Dermis blood vessel endothelial cell (primary cell): Measurements from ENCODE around the gene AEBP1. TPM values are rescaled to one million over a fixed set of nuclear protein-coding genes. Genes with fewer than 3 reads are reported as not detected.

Experiments
- DNase-seq: peaks from one replicate; pipeline ENCODE4 v3.0.0; 2010
- total RNA-seq: library from RNA; depleted of rRNA; stranded (reverse); fragments of >200 nt; gene quantifications from 2 replicates; pipeline ENCODE4 v1.2.3, GENCODE V29; 2014

AEBP1 gene
- total RNA-seq, 1 donor from 2014 or later: 12.9 TPM

- no peak for DNase-seq
Observed at GRCh38 chr7:44106311-44107065, 2.3 kb downstream of the AEBP1 start.

- no peak for DNase-seq
Observed at GRCh38 chr7:44107116-44107960, 3.2 kb downstream of the AEBP1 start.

DNA sequence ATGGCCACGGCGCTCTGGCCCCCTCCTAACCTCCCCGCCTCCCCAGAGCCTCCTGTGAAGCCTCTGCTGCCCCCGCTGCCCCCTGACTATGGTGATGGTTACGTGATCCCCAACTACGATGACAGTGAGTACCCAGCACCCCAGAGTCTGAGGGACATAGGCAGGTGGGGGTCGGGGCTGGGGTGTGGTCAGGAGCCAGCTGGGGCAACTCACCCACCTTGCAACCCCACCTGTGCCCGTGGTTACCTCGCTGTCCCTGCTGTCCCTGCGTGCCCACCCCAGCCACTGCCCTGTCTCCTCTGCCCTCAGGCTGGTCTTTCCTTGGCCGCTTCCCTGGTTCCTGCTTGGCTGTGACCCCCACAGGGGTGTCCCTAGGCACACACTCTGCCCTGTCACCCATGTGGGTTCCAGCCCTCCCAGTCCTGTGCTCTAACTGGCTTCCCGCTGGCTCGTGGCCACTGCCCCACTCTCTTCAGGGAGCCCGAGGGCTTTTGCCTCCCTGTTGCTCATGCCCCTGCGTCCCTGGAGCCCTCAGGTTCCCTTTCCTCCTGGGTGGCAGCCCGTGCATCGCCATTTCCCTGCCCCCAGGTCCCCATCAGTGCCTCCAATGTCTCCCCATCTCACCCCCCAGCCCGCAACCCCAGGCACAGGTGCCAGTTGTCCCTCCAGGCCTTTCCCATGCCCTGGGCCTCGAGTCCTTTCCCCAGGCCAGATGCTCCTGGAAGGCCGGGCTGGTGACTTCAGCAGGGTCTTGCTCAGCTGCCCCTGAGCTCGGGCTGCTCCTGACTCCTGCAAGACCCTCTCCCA is 4.0 kb downstream of the AEBP1 start:
- DNase-seq: no peak

DNA sequence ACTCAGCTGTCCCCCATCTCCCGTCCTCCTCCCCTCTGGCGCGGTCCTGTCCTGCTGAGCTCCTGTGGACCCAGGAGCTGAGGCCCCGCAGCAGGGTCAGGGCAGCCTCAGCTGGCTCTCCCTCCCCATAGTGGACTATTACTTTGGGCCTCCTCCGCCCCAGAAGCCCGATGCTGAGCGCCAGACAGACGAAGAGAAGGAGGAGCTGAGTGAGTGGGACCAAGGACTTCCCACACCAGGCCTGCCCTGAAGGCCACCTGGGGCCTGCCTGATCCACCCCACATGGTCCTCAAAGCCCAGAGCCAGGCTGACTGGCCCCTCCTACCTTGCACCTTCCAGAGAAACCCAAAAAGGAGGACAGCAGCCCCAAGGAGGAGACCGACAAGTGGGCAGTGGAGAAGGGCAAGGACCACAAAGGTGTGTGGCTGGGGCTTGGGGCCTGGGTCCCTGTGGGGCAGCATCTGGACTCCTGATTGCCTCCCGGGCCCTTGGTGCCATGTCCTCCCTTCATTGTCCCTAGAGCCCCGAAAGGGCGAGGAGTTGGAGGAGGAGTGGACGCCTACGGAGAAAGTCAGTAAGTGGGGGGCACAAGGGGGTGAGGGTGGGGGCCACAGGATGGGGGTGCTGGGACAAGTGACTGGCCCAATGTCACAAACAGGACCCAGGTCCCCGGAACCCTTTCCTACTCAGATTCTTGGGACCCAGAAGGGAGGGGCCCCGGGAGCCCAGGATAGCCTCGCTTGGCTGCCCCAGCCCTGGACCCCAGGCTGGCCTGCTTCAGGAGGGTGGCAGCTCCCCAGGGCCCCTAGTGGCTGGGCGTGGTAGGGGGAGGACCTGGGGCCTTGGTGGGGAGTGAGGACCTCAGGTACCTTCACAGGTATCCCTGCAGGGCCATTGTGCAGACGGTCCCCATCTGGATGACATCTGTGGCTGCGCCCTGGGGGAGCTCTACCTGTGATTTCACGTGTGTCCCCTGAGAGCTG is 4.9 kb downstream of the AEBP1 start:
- DNase-seq: no peak

GRCh38 chr7:44109991-44110390 is 5.8 kb downstream of the AEBP1 start:
- DNase-seq: no peak

DNA sequence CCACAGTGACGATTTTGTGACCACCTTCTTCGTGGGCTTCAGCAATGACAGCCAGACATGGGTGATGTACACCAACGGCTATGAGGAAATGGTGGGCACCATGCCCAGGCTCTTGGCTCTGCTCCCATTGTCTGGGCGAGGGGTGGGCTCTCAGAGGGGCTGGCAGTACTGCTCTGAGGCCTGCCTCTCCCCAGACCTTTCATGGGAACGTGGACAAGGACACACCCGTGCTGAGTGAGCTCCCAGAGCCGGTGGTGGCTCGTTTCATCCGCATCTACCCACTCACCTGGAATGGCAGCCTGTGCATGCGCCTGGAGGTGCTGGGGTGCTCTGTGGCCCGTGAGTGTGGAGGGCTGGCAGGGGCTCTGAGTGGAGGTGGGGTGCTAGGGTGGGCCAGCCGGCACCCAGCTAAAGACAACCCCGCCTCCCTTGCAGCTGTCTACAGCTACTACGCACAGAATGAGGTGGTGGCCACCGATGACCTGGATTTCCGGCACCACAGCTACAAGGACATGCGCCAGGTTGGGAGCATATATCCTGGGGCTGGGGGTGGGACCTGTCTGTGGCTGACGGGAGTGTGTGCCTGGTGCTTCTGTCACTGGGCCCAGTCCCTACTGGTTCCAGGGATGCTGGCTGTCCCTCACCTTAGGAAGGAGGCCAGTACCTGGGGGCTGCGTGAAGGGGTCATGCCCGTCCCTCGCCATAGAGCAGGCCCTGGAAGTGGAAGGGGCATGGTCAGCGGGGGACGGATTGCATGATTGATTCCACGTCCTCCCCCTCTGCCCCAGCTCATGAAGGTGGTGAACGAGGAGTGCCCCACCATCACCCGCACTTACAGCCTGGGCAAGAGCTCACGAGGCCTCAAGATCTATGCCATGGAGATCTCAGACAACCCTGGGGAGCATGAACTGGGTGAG is 6.8 kb downstream of the AEBP1 start:
- no peak for DNase-seq

GRCh38 chr7:44111761-44112160 is 7.6 kb downstream of the AEBP1 start:
- no peak for DNase-seq

GRCh38 chr7:44112231-44112996 is 8.3 kb downstream of the AEBP1 start:
- DNase-seq: no peak

GRCh38 chr7:44112997-44113763 is 9.0 kb downstream of the AEBP1 start:
- DNase-seq: no peak

- no peak for DNase-seq
Observed at GRCh38 chr7:44113764-44114354, 9.7 kb downstream of the AEBP1 start.

DNA sequence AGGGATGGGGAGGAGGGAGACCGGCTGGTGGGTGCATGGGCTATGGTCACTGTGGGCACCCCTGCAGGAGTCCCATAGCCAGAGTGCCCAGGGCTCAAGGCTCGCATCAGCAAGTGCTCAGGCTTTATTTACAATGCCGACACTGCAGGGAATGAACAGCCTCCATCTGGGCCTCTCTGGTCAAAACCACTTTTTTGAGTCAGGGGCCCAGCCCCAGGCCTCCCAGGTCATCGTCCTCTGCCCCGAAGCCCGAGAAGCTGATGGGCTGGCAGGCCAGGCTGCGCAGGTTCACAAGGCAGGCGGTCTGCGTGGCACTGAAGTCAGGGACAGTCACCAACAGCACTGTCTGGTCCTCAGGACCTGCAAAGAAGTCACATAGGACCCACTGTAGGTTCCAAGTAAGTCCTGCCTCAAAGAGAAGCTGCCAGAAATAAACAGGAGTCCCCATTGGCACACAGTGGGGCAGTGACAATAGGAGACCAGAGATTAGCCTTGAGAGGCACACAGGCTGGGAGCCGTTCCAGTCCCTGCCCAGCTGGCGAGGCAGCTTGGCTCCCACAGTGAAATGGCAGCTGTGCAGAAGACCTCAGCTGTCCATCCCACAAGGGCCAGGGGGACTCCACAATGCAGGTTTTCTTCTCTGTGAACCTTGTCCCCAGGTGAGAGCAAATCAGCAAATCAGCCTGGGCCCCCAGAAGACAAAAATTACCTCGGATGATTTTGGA is 10.6 kb downstream of the AEBP1 start:
- DNase-seq: no peak

DNA sequence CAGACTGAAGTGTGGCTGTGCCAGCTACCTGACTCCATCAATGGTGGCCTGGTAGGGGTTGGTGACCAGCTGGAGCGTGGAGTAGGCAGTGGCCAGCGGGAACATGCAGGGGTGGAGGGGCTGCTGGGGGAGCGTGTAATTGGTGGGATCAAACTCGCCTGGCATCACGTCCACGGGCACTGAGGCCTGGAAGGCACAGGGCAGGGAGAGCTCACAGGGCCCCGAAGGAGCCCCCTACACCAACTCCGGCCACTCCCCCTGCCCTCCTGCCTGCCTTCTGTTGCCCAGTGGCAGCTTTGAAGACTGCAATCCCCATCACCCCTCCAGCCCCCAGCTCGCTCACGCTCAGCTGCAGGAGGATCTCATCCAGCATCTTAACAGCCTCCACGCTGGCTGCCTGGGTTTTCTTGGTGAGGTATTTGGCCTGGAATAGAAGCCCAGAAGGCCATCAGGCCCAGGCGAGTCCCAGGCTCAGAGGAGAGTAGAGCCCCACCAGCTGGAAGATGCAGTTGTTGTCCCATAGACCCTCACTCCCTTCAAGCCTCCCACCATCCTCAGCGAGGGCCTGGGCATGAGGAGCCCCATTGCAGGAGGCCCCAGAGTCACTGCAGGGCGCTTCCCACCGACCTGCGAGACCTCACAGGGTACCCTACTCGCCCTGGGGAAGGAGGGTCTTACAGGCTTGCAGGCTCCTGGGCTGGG is 12.1 kb downstream of the AEBP1 start:
- DNase-seq: no peak

GRCh38 chr7:44116789-44117666 is 12.9 kb downstream of the AEBP1 start:
- no peak for DNase-seq

DNA sequence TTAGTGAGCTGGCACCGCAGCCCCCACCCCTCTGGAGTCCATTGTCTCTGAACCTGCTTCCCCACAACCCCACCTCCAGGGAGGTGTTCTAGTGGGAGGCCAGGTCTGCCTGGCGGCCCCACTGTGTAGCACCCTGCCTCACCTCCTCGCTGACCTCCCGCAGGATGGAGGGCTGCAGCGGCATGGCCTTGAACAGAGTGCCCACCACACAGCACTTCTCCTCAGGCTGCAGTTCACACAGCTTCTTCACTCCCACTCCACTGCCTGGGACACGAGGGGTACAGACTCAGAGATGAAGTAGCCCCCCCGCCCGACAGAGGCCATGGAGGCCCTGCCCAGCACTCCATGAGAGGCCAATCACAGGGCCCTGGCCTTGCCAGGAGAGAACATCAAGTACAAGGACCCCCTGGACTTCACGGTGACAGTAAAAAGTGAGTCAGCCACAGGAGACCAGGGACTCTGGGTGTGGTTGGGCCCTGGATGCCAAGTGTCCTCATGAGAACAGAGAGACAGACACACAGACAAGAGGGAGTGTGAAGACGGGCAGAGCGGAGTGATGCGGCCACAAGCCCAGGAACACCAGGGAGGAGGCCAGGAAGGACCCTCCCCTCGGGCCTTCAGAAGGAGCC is 13.8 kb downstream of the AEBP1 start:
- DNase-seq: no peak

DNA sequence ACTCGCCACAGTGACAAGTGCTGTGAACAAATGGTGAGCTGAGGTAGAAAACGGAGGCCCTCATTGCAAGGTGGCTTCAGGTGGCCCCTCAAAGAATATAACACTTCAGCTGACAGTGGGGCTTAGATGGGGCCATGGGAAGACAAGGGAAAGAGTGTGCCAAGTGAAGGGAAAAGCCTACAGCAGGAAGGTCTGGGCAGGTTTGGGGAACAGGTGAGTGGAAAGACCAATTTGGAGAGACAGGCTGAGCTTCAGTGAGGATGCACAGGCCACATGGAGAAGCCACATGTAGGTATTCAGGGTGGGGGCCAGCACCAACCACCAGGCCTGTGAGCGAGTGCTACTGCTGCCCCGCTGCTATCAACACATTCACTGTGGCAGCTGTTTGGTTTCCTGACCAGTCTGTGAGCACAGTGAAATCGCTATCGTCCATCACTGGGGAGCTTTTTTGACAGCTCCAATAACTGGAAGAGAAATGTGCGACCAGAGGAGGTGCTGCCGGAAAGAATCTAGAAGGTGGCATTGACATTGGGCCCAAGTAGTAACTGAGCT is 15.8 kb downstream of the AEBP1 start:
- DNase-seq: no peak

GRCh38 chr7:44120395-44120794 is 16.2 kb downstream of the AEBP1 start:
- no peak for DNase-seq
